Activated T-cell treated with anti-CD3 and anti-CD28 coated beads, Interleukin-2, amount 50 U/mL, for 24 hours (primary cell): ENCODE measurements around the gene TMEM174.

Source experiments
- DNase-seq: peaks from one replicate; pipeline ENCODE4 v3.0.0-alpha.2; 2020
- H3K27ac Mint-ChIP-seq: 2 replicates; pipeline ENCODE4 v1.8.0; 2020; ENCODE audit warnings: mild to moderate bottlenecking, mixed read lengths
- H3K27me3 Mint-ChIP-seq: 2 replicates; pipeline ENCODE4 v1.8.0; 2020; ENCODE audit warnings: mixed read lengths
- H3K36me3 Mint-ChIP-seq: 2 replicates; pipeline ENCODE4 v1.8.0; 2020; ENCODE audit warnings: low read depth, mixed read lengths
- H3K4me1 Mint-ChIP-seq: 2 replicates; pipeline ENCODE4 v1.8.0; 2020; ENCODE audit warnings: low read depth, mixed read lengths
- H3K4me3 Mint-ChIP-seq: 2 replicates; pipeline ENCODE4 v1.8.0; 2020; ENCODE audit warnings: mild to moderate bottlenecking, moderate library complexity, mixed read lengths
- H3K9me3 Mint-ChIP-seq: 2 replicates; pipeline ENCODE4 v1.8.0; 2020; ENCODE audit warnings: mixed read lengths

The TMEM174 gene

DNA sequence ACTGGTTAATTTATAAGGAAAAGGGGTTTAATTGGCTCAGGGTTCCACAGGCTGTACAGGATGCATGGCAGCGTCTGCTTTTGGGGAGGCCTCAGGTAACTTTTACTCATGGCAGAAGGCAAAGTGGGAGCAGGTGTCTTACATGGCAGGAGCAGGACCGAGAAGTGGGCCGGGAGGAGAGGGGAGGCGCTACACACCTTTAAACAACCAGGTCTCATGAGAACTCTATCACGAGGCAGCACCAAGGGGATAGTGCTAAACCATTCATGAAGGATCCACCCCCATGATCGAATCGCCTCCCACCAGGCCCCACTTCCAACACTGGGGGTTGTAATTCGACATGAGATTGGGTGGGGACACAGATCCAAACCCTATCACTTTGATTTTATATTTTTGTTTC lies 31.0 kb upstream of the TMEM174 start:
- H3K36me3 Mint-ChIP-seq, result no peaks in the 10 kb centered on the region
- peaks cover 81% of the 10 kb centered on the region for H3K27me3 Mint-ChIP-seq
- no peak overlapping the region for H3K27ac Mint-ChIP-seq
- no peaks in the 10 kb centered on the region for H3K4me1 Mint-ChIP-seq
- DNase-seq, result no peak
- no peak overlapping the region for H3K4me3 Mint-ChIP-seq
- H3K9me3 Mint-ChIP-seq, result no peaks in the 10 kb centered on the region

DNA sequence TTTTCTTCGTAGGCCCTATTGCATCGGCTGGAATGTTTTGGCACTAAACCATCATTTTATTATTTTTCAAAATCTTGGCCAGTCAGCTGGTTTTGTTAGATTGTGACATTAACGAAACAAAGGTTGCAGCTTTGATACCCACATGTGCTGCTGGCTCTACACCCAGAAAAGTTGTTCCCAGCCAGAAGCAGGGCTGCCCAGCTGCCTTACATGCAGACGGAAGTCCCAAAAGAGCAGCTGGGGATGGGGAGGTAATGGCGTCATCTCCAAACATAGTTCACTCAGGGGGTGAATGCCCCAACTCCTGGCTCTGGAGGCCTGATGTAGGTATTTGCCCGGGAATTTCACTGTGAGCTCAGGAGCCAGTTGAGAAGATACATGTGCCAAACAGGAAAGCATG lies 29.3 kb upstream of the TMEM174 start:
- Mint-ChIP-seq H3K9me3 (no peaks in the 10 kb centered on the region), H3K4me1 (no peaks in the 10 kb centered on the region), H3K36me3 (no peaks in the 10 kb centered on the region), H3K27ac (no peak overlapping the region), H3K4me3 (no peak overlapping the region), H3K27me3 (peaks cover 80% of the 10 kb centered on the region)
- no peak for DNase-seq

DNA sequence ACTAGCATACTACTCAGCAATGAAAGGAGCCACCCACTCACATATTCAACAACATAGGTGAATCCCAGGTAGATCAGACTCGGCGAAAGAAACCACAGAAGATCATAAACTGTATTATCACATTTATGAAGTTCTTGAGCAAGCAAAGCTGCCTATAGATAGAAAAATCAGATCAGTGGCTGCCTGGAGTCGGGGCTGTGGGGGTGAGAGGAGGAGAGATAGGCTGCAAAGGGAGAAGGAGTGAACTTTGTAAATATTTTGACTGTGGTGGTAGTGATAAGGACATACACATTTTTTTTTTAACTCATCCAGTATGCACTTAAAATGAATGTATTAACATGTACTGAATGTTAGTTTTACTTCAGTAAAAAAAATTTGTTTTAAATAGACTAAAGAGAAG lies 23.5 kb upstream of the TMEM174 start:
- no peak overlapping the region for H3K4me3 Mint-ChIP-seq
- H3K27ac Mint-ChIP-seq, result no peak overlapping the region
- peaks cover 94% of the 10 kb centered on the region for H3K27me3 Mint-ChIP-seq
- no peaks in the 10 kb centered on the region for H3K36me3 Mint-ChIP-seq
- DNase-seq, result no peak
- no peaks in the 10 kb centered on the region for H3K4me1 Mint-ChIP-seq
- H3K9me3 Mint-ChIP-seq, result no peaks in the 10 kb centered on the region

DNA sequence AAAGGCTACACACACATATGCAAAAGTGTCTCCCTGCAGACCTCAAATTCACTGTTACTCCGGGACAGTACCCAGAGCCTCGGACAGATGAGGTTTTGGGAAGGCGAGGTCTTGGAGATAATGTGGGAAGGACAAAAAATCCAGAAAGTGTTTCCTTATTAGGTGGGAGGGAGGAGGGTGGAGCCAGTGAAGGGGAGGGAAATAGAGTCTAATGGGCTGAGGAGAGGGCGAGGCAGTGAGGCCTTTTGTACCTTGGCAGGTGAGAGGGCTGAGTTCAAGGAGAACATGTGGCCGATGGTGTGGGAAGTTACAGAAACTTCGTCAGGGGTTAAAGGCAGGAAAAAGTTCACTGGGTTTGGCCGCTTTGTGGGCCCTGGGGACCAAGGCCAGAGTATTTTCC lies 22.1 kb upstream of the TMEM174 start:
- Mint-ChIP-seq H3K36me3 (no peaks in the 10 kb centered on the region), H3K27ac (no peak overlapping the region)

DNA sequence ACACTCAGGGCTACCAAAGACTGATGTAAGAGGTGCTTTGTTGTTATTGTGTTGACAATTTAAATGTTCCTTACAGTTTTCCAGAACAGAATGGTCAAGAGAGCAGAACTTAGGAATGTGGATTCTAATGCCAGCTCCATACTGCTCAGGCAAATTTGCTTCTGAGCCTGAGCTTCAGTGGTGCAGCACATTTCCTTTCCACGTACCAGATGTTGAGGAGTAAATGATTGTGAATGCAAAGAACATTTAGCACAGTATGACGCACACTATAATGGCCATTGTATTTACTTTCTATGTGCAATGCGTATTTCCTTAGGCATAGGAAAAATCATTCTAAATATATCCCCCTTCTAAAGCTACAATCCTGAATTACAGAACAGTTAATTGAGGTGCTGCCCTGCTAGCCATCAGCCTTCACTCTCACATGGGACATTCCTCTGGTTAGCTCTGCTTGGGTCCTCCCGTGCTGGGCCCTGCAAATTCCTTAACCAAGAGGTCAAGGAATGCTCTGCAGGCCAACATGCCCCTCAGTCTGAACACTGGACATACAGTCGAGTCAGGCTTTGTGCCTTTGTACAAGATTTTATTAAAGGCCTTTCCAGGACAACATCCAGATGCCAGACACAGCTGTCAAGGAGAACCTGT lies 21.1 kb upstream of the TMEM174 start:
- no peak for DNase-seq
- no peaks in the 10 kb centered on the region for H3K4me1 Mint-ChIP-seq
- H3K9me3 Mint-ChIP-seq, result no peaks in the 10 kb centered on the region
- peaks cover 93% of the 10 kb centered on the region for H3K27me3 Mint-ChIP-seq
- H3K4me3 Mint-ChIP-seq, result no peak overlapping the region
- H3K27ac Mint-ChIP-seq, result no peak overlapping the region
- H3K36me3 Mint-ChIP-seq, result no peaks in the 10 kb centered on the region

More for the DNA sequence above, 22.1 kb upstream of the TMEM174 start:
- Mint-ChIP-seq H3K4me3 (no peak overlapping the region), H3K27me3 (peaks cover 93% of the 10 kb centered on the region), H3K4me1 (no peaks in the 10 kb centered on the region), H3K9me3 (no peaks in the 10 kb centered on the region)
- no peak for DNase-seq

DNA sequence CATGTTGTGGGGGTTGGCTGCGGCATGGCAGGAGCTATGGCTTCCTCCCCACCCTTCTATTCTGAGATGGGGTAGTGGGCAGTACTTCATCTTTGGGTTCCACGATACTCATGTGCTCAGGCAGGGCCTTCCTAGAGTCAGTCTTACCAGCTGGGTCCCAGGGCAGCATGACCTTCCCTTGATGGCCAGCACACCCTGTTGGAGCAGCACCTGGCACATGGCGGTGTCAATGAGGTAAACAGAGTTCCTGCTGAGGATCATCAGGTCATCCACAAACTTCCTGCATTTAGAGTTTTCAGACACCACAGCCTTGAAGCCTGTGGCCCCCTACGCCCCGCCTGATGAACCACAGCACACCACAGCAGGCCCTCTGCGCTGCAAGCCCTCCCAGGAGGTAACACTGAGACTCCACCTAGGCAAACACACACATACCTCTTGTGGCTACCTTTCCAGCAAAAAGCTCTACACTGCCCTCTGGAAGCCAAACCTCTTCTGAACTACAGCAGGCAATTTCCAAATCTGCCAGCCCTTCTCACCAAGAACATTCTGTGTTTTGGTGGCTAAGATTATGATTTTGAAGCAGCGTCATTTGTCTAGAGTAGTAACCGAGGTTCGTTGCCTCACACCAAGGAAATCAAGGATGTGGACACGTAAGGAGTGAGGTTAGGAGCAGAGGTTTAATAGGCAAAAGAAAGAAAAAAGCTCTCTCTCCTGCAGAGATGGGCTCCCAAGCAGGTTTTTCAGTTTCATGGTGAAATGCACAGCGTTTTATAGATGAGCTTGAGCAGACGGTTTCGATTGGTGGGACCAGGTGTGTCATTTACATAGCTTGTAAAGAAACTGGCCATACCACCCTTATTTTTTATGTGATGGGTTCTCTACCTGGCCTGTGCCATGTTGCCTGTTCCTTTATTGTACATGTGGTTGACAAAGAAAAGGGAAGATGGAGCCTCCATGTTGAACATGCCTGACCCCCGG lies 20.3 kb upstream of the TMEM174 start:
- Mint-ChIP-seq H3K27ac (no peak overlapping the region), H3K9me3 (no peaks in the 10 kb centered on the region), H3K27me3 (peaks cover 93% of the 10 kb centered on the region), H3K36me3 (no peaks in the 10 kb centered on the region), H3K4me1 (no peaks in the 10 kb centered on the region), H3K4me3 (no peak overlapping the region)
- no peak for DNase-seq

DNA sequence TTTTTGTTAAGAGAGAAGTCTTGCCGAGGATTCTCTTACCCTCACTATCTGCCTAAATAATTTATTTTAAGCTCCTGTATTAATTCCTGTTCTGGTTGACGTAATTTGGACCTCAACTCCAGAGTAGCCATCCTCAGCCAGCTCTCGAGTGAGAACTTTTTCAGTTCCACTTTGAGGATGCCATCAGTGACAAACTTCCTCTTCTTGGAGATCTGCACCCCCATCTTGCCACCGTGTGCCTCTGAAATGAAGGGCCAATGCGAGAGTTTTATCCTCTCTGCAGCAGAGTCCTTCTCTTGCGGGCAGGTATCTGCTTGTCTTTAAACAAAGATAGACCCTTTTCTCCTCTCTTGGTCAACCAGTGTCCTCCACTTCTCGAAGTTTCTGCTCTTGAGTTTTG lies 19.5 kb upstream of the TMEM174 start:
- H3K27me3 Mint-ChIP-seq, result peaks cover 96% of the 10 kb centered on the region
- no peaks in the 10 kb centered on the region for H3K36me3 Mint-ChIP-seq
- peaks cover 3% of the 10 kb centered on the region for H3K4me1 Mint-ChIP-seq
- no peak for DNase-seq
- H3K4me3 Mint-ChIP-seq, result no peak overlapping the region
- no peak overlapping the region for H3K27ac Mint-ChIP-seq
- no peaks in the 10 kb centered on the region for H3K9me3 Mint-ChIP-seq

DNA sequence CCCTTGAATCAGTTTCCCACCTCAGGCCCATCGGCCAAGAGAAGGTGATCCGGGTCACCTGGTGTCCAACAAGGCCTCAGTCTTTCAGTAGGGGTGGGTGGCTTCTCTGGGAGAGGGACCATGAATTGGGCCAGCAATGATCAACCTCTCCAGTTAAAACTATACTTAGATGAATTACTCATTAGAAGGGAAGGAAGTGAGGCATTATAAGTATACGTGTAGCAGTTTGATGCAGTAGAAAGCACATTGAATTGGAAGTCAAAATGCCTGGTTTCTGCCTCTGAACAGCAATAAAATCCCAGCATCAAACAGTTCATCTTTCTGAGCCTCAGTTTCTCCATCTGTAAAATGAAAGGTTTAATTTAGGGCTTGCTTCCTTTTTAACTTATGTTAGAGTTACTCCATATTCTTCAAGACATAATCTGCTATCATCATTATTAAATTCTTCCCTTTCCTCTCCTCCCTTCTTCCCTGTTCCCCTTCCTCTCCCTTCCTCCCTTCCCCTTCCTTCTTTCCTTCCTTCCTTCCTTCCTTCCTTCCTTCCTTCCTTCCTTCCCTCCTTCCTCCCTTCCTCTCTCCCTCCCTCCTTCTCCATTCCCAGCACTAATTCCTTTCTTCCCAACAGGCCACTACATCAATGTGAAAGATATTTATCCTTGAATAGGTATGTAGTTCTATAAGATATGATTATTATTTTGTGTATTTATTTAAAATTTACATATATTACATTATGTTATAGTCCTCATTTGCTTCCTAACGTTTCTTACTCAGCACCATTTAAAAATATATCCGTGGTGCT lies 18.6 kb upstream of the TMEM174 start:
- Mint-ChIP-seq H3K4me3 (no peak overlapping the region), H3K27ac (no peak overlapping the region), H3K36me3 (no peaks in the 10 kb centered on the region), H3K9me3 (no peaks in the 10 kb centered on the region), H3K4me1 (peaks cover 9% of the 10 kb centered on the region), H3K27me3 (peaks cover 97% of the 10 kb centered on the region)
- no peak for DNase-seq

DNA sequence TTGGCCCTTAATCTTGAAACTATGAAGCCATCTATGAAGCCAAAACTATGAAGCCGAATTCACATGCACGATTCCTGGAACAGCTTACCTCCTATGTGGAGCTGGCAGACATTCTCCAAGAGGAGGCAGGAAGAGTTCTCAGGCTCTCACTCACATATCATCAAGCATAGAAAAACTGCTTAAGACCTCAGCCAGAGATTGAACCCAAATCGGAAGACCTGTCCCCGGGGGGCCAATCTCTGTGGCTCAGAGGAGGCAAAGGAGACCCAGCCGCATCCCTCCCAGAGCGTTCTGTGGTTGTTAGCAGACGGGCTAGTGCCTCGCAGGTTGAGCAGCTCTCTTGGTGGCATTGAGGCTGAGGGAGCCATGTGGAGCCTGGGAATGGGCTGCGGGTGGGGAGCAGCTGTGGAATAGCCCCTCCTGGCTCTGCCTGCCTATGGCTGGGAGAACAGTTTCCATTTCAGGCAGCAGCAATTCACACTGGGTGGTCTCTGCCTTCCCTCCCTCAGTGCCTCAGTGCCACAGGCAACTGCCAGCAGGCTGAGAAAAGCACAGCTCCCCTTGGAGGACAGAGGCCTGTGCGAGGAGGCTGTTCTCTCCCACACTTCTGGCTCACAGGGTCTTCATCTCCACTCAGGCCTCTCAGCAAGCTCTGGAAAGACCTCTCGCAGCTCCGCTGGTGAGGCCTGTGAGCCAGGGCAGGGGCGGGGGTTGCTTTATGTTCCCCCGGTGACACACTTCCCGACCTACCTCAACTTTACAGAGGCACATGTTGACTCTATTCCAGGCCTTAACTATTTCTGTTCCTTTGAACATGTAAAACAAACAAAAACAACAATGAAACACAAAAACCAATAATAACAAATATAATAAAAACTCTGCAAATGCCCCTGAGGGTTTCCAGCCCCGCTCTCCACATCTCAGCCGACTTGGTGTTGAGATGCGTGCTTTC lies 17.4 kb upstream of the TMEM174 start:
- no peaks in the 10 kb centered on the region for H3K36me3 Mint-ChIP-seq
- H3K27ac Mint-ChIP-seq, result no peak overlapping the region
- H3K4me3 Mint-ChIP-seq, result no peak overlapping the region
- DNase-seq, result no peak
- peaks cover 97% of the 10 kb centered on the region for H3K27me3 Mint-ChIP-seq
- peaks cover 20% of the 10 kb centered on the region for H3K4me1 Mint-ChIP-seq
- no peaks in the 10 kb centered on the region for H3K9me3 Mint-ChIP-seq

DNA sequence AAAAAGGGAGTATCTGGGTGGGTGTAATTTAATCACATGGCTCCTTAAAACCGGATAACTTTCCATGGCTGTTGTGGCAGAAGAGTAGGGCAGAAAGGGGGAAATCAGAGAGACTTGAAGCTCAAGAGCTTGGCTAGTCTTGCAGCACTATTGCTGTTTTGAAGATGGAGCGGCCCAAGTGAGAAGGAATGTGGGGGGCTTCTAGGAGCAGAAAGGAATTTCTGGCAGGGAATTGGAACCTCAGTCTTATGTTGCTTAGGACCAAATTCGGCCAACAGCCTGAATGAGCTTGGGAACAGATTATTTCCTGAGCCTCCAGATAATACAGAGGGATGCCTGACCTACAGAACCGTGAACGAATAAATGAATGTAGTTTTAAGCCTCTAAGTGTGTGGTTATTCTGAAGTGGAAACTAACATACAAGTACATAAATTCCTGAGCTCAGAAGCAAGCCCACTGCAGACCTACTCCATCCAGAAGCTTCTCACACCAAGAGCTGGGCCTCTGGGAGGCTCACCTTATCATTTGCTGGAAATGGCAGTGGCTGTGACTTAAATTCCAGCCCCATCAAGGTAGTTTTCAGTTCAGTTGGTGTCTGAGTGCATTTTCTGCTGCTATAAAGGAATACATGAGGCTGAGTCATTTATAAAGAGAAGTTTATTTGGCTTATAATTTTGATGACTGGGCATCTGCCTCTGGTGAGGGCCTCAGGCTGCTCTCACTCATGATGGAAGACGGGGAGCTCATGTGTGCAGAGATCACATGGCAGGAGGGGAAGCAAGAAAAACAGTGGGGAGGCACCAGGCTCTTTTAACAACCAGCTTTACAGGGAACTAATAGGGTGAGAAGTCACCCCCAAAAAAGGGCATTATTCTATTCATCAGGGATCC lies 15.3 kb upstream of the TMEM174 start:
- H3K36me3 Mint-ChIP-seq, result no peaks in the 10 kb centered on the region

DNA sequence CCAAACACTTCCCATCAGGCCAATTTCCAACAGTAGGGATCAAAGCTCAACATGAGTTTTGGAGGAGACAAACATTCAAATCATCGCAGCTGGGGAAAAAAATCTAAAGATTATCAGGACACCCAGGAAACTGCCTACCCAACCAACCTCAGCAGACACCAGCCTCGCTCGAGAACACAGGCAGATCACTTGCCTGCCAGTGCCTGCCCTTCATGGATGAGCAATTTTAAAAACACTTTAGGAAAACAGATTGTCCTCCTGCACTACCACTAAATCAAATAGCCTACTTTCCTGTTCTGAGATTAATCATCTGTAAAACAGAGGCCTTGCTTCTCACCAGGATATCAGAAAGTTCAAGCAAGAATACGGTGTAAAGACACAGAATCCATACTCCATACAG lies 14.7 kb upstream of the TMEM174 start:
- peaks cover 31% of the 10 kb centered on the region for H3K4me1 Mint-ChIP-seq
- no peak for DNase-seq
- no peaks in the 10 kb centered on the region for H3K9me3 Mint-ChIP-seq
- H3K4me3 Mint-ChIP-seq, result no peak overlapping the region
- no peaks in the 10 kb centered on the region for H3K36me3 Mint-ChIP-seq
- H3K27me3 Mint-ChIP-seq, result peaks cover 93% of the 10 kb centered on the region
- no peak overlapping the region for H3K27ac Mint-ChIP-seq

More for the DNA sequence above, 15.3 kb upstream of the TMEM174 start:
- Mint-ChIP-seq H3K9me3 (no peaks in the 10 kb centered on the region), H3K27me3 (peaks cover 94% of the 10 kb centered on the region), H3K27ac (no peak overlapping the region), H3K4me3 (no peak overlapping the region), H3K4me1 (peaks cover 31% of the 10 kb centered on the region)
- no peak for DNase-seq

DNA sequence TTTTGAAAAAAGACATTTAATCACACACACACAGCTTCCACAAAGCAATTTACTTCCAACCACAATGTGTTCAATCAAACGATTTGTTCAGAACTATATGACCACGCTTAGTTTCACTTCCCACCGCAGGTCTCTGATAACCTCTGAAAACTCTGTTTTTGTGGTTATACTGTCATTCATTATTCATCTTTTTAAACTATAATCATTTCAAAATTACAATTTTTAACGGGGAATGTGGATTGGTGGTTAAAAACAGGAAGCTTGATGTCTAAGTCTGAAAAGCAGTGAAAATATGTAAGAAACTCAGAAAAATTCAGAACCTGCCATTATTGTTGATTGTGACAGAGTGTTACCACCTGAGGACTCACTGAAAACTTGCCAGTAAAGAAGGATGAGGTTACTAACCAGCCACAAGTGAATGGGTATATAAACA lies 12.7 kb upstream of the TMEM174 start:
- peaks cover 90% of the 10 kb centered on the region for H3K27me3 Mint-ChIP-seq
- H3K9me3 Mint-ChIP-seq, result no peaks in the 10 kb centered on the region
- peak overlapping the region; percentile 70 for H3K27ac Mint-ChIP-seq
- no peak for DNase-seq
- no peak overlapping the region for H3K4me3 Mint-ChIP-seq
- H3K4me1 Mint-ChIP-seq, result peaks cover 31% of the 10 kb centered on the region
- H3K36me3 Mint-ChIP-seq, result no peaks in the 10 kb centered on the region

DNA sequence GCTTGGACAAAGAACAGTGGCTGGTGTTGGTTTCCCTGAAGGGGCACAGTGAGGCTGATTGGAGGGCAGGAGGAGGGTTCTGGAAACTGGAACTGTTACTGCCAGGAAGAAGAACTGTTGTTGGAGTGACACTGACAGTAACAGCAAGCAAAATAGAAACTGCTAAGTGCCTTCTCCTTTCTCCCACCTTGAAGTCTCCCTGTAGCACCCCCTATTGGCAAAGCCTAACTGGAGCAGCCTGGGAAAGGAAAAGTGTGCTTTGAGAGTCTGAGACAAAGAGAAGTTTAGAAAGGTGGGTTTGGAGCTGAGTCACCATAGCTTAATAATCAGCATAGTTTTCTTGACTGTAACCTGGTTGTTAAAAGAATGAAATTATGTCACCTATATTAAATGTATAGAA lies 2.5 kb upstream of the TMEM174 start:
- DNase-seq, result no peak
- H3K27me3 Mint-ChIP-seq, result peaks cover 99% of the 10 kb centered on the region
- H3K27ac Mint-ChIP-seq, result no peak overlapping the region

More for the DNA sequence above, 2.5 kb upstream of the TMEM174 start:
- Mint-ChIP-seq H3K4me3 (no peak overlapping the region), H3K4me1 (no peaks in the 10 kb centered on the region), H3K36me3 (no peaks in the 10 kb centered on the region), H3K9me3 (no peaks in the 10 kb centered on the region)
